Measurements from ENCODE around the gene CELA3B. TPM values are rescaled to one million over a fixed set of nuclear protein-coding genes. Genes with fewer than 3 reads are reported as not detected.

The CELA3B gene
- polyA plus RNA-seq, 1 donor (not counting 4 experiments of a cell fraction or from before 2014, with no cell fraction given) = not detected

DNA sequence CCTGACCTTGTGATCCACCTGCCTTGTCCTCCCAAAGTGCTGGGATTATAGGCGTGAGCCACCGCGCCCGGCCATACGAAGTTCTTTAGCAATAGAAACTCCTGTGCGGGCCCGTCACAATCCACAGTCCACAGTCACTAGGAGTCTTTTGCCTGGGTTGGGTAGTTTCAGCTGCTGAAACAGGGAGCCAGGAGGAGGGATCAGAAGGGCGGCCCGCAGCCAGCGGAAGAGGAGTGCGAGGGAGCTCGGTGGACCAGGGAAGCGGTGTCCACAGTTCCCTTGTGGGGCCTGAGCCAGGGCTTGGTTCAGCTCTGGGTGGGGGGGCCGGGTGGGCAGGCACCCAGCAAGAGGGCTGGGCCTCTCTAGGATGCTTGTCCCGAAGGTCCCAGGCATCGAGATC lies 21.8 kb upstream of the CELA3B start:
- FAIRE-seq (no peak), DNase-seq (ENCODE audit: low read depth, low spot score) (no peak)
- Histone ChIP-seq H3K4me1 (ENCODE audit: control insufficient read depth, extremely low read depth, insufficient read depth, low read length) (peaks cover 28% of the 10 kb centered on the region), H3K27me3 (ENCODE audit: control insufficient read depth, extremely low read depth, insufficient read depth, low read length) (no peaks in the 10 kb centered on the region), H3K9me1 (ENCODE audit: control insufficient read depth, extremely low read depth, insufficient read depth, low read length) (no peaks in the 10 kb centered on the region), H3K4me2 (ENCODE audit: control insufficient read depth, extremely low read depth, insufficient read depth, low read depth, low read length) (peak overlapping the region; percentile 59), H3K9ac (ENCODE audit: control insufficient read depth, extremely low read depth, insufficient read depth, low read length) (peak overlapping the region; percentile 61), H2AFZ (ENCODE audit: control insufficient read depth, low read length) (peak overlapping the region; percentile 78), H3K79me2 (ENCODE audit: control insufficient read depth, insufficient read depth, low read length) (no peaks in the 10 kb centered on the region), H3K27ac (ENCODE audit: control insufficient read depth, insufficient read depth, low read length) (peak overlapping the region; percentile 67), H3K4me3 (ENCODE audit: control insufficient read depth in 2 of 3, extremely low read depth in 1 of 3, insufficient read depth in 2 of 3, low read depth in 1 of 3, low read length in 3 of 3) (no peak overlapping the region), H4K20me1 (ENCODE audit: control insufficient read depth, extremely low read depth, insufficient read depth, low read length) (no peaks in the 10 kb centered on the region), H3K36me3 (ENCODE audit: control insufficient read depth in 2 of 2, extremely low read depth in 1 of 2, insufficient read depth in 2 of 2, low read length in 2 of 2) (no peaks in the 10 kb centered on the region), H3K9me3 (ENCODE audit: control insufficient read depth, low read depth, low read length) (no peaks in the 10 kb centered on the region)
- dilution Hi-C loops (cut with MboI; ENCODE audit: extremely low pct_ligation_motif_present, low sequenced_read_pairs) = no loop called here
- TF ChIP-seq, protein P1, sequence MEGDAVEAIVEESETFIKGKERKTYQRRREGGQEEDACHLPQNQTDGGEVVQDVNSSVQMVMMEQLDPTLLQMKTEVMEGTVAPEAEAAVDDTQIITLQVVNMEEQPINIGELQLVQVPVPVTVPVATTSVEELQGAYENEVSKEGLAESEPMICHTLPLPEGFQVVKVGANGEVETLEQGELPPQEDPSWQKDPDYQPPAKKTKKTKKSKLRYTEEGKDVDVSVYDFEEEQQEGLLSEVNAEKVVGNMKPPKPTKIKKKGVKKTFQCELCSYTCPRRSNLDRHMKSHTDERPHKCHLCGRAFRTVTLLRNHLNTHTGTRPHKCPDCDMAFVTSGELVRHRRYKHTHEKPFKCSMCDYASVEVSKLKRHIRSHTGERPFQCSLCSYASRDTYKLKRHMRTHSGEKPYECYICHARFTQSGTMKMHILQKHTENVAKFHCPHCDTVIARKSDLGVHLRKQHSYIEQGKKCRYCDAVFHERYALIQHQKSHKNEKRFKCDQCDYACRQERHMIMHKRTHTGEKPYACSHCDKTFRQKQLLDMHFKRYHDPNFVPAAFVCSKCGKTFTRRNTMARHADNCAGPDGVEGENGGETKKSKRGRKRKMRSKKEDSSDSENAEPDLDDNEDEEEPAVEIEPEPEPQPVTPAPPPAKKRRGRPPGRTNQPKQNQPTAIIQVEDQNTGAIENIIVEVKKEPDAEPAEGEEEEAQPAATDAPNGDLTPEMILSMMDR (optimal IDR thresholded peaks at IDR 0.05 in 1 of 3, IDR thresholded peaks at IDR 0.05 in 1 of 3, conservative IDR thresholded peaks at IDR 0.05 in 1 of 3; ENCODE audit: extremely low read depth in 1 of 3, insufficient read depth in 2 of 3, low read length in 3 of 3) = no peak
- TF ChIP-seq EZH2 (IDR thresholded peaks at IDR 0.05; ENCODE audit: low read length) = no peak

DNA sequence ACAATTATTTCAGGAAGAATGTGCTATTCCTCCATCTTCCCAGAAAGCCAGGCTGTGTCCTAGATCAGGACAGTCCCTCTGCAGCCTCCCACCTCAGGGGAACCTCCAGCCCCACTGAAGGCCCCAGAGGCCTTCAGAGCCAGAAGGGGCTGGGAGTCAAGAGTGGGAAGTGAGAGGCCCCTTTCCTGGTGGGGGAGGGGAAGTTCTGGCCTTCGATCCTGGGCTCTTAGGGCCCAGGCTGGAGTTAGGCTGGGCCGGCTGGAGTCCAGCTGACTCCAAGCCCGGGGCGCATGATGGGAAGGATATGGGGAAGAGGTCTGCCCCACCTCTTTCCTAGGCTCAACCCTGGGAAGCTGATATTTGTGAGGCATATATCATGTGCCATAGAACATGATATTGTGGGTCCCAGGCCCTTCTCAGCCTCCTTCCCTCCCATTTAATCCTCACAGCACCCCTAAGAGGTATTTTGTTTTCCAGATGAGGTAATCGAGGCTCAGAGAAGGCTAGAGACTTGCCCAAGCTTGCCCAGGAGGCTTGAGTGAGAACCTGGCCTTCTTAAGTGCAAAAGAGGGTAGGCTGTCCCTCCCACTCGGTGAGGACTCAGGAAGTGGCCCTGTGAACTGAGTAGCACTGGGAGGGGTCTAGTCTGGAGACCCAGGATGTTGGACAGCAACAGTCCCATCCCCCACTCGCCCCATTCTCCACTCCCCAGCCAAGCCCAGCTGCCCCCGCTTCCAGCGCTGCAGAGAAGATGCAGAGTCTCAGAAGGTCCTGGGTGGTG lies 21.1 kb upstream of the CELA3B start:
- peak overlapping the region; percentile 78 for H2AFZ ChIP-seq (ENCODE audit: control insufficient read depth, low read length)
- H3K27ac ChIP-seq (ENCODE audit: control insufficient read depth, insufficient read depth, low read length) = peak overlapping the region; percentile 67
- DNase-seq (ENCODE audit: low read depth, low spot score) (no peak), FAIRE-seq (peak; percentile 94)
- H3K4me3 ChIP-seq (ENCODE audit: control insufficient read depth in 2 of 3, extremely low read depth in 1 of 3, insufficient read depth in 2 of 3, low read depth in 1 of 3, low read length in 3 of 3) = no peak overlapping the region
- H3K9me3 ChIP-seq (ENCODE audit: control insufficient read depth, low read depth, low read length) = no peaks in the 10 kb centered on the region
- no peaks in the 10 kb centered on the region for H4K20me1 ChIP-seq (ENCODE audit: control insufficient read depth, extremely low read depth, insufficient read depth, low read length)
- H3K79me2 ChIP-seq (ENCODE audit: control insufficient read depth, insufficient read depth, low read length) = no peaks in the 10 kb centered on the region
- peak overlapping the region; percentile 61 for H3K9ac ChIP-seq (ENCODE audit: control insufficient read depth, extremely low read depth, insufficient read depth, low read length)
- H3K36me3 ChIP-seq (ENCODE audit: control insufficient read depth in 2 of 2, extremely low read depth in 1 of 2, insufficient read depth in 2 of 2, low read length in 2 of 2) = no peaks in the 10 kb centered on the region
- no peak for TF ChIP-seq EZH2 (IDR thresholded peaks at IDR 0.05; ENCODE audit: low read length)
- TF ChIP-seq, protein P1 (optimal IDR thresholded peaks at IDR 0.05 in 1 of 3, IDR thresholded peaks at IDR 0.05 in 1 of 3, conservative IDR thresholded peaks at IDR 0.05 in 1 of 3; ENCODE audit: extremely low read depth in 1 of 3, insufficient read depth in 2 of 3, low read length in 3 of 3) = no peak
- H3K4me2 ChIP-seq (ENCODE audit: control insufficient read depth, extremely low read depth, insufficient read depth, low read depth, low read length) = peak overlapping the region; percentile 59
- no peaks in the 10 kb centered on the region for H3K27me3 ChIP-seq (ENCODE audit: control insufficient read depth, extremely low read depth, insufficient read depth, low read length)
- dilution Hi-C loops (cut with MboI; ENCODE audit: extremely low pct_ligation_motif_present, low sequenced_read_pairs) = no loop called here
- H3K9me1 ChIP-seq (ENCODE audit: control insufficient read depth, extremely low read depth, insufficient read depth, low read length) = no peaks in the 10 kb centered on the region
- H3K4me1 ChIP-seq (ENCODE audit: control insufficient read depth, extremely low read depth, insufficient read depth, low read length) = peaks cover 28% of the 10 kb centered on the region
